Chondrocyte (in vitro differentiated cells): ENCODE measurements around the gene FADS1. TPM values are rescaled to one million over a fixed set of nuclear protein-coding genes. Genes with fewer than 3 reads are reported as not detected.
A peak's percentile ranks its signal among the peaks of the same experiment; 100 is the strongest.

Experiments used
- DNase-seq: peaks from one replicate; pipeline ENCODE4 v3.0.0; 2021; ENCODE audit warnings: mixed read lengths, low spot score
- H3K27ac Mint-ChIP-seq: one replicate; pipeline ENCODE4 v1.8.0; 2021; ENCODE audit warnings: mild to moderate bottlenecking, moderate library complexity, mixed read lengths; ENCODE audit not compliant: unreplicated experiment
- H3K27me3 Mint-ChIP-seq: 2 replicates; pipeline ENCODE4 v1.8.0; 2021; ENCODE audit warnings: low read depth, mixed read lengths
- H3K36me3 Mint-ChIP-seq: 2 replicates; pipeline ENCODE4 v1.8.0; 2021; ENCODE audit warnings: low read depth, mixed read lengths
- H3K4me1 Mint-ChIP-seq: 2 replicates; pipeline ENCODE4 v1.8.0; 2021; ENCODE audit warnings: low read depth, mild to moderate bottlenecking, mixed read lengths
- H3K4me3 Mint-ChIP-seq: one replicate; pipeline ENCODE4 v1.8.0; 2021; ENCODE audit warnings: mild to moderate bottlenecking, moderate library complexity, mixed read lengths; ENCODE audit not compliant: unreplicated experiment
- H3K9me3 Mint-ChIP-seq: 2 replicates; pipeline ENCODE4 v1.8.0; 2021; ENCODE audit warnings: low read depth, mixed read lengths
- total RNA-seq: library from RNA; stranded (reverse); gene quantifications from 3 replicates; pipeline ENCODE4 v1.2.1, GENCODE V29; 2021
- TF ChIP-seq, protein P1 (sequence below): fragments of 200-600 bp; sonication (generic); IDR thresholded peaks from 2 replicates; pipeline ENCODE4 v1.5.0; 2021; ENCODE audit warnings: antibody characterized with exemption, mild to moderate bottlenecking, moderate library complexity

FADS1 gene
- total RNA-seq, 1 donor from 2014 or later: 74.6 TPM

DNA sequence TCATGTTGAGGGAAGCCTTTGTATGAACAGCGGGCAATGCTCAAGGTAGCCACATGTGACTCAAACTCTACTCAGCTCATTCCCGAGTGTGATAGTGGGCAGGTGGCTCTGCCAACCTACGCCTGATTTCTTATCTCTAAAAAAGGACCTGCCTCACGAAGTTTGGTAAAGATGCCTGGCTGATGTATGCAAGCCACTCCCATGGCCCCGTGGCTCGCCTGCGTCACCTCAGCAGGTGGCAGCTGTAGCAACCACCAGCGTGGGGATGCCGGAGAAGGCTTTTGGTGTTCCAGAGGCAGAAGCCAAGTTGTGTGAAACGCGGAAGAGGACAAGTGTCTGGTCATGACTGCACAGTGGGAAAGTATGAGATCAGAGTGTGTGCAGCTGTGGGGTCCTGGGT lies 16.7 kb upstream of the FADS1 start:
- H3K27ac Mint-ChIP-seq: peak overlapping the region; percentile 95

DNA sequence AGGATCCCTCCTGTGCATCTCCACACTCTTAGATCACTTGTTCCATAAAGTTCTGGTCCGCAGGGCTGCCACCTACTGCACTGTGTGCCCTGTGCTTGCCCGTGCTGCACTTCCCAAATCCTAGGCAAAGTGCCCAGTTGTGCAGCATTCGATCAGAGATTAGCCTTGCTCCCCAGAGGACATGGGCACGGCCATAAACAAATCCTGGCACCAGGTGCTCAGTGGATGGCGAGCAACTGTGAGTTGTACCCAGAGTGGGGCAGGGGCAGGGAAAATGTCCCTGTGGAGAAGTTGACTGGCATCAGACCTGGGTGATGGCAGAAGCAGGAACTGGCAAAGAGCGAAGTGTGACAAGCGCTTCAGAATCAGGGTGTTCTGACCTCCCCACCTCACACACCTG lies 16.0 kb upstream of the FADS1 start:
- Mint-ChIP-seq H3K27ac (peak overlapping the region; percentile 27), H3K4me1 (peaks cover 64% of the 10 kb centered on the region), H3K36me3 (peaks cover 4% of the 10 kb centered on the region), H3K4me3 (no peak overlapping the region), H3K9me3 (no peaks in the 10 kb centered on the region), H3K27me3 (no peaks in the 10 kb centered on the region)
- TF ChIP-seq, protein P1, sequence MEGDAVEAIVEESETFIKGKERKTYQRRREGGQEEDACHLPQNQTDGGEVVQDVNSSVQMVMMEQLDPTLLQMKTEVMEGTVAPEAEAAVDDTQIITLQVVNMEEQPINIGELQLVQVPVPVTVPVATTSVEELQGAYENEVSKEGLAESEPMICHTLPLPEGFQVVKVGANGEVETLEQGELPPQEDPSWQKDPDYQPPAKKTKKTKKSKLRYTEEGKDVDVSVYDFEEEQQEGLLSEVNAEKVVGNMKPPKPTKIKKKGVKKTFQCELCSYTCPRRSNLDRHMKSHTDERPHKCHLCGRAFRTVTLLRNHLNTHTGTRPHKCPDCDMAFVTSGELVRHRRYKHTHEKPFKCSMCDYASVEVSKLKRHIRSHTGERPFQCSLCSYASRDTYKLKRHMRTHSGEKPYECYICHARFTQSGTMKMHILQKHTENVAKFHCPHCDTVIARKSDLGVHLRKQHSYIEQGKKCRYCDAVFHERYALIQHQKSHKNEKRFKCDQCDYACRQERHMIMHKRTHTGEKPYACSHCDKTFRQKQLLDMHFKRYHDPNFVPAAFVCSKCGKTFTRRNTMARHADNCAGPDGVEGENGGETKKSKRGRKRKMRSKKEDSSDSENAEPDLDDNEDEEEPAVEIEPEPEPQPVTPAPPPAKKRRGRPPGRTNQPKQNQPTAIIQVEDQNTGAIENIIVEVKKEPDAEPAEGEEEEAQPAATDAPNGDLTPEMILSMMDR: no peak
- no peak for DNase-seq

More for the DNA sequence above, 16.7 kb upstream of the FADS1 start:
- Mint-ChIP-seq H3K4me3 (no peak overlapping the region), H3K9me3 (no peaks in the 10 kb centered on the region), H3K27me3 (no peaks in the 10 kb centered on the region), H3K4me1 (peaks cover 64% of the 10 kb centered on the region), H3K36me3 (peaks cover 5% of the 10 kb centered on the region)
- TF ChIP-seq, protein P1: no peak
- DNase-seq: no peak

DNA sequence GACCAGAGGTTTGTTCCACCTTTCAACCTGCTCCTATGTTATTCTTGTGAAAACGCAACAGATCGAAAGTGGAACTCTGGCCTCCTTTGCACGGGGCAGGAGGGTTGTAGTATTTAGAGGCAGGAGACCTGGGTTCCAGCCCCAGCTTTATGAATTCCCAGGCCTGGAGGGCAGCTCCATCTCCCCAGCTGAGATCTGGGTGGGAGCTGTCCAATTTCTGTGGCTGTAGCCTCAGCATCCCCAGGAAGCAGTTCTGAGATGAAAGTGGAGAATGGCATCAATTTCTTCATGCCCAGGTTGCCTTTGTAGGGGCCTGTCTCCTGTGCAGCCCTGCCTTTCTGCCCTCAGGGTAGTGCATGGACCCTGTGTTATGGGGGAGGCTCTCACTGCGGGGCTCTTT lies 15.4 kb upstream of the FADS1 start:
- H3K4me3 Mint-ChIP-seq: peak overlapping the region; percentile 13
- peaks cover 66% of the 10 kb centered on the region for H3K4me1 Mint-ChIP-seq
- H3K36me3 Mint-ChIP-seq: peaks cover 4% of the 10 kb centered on the region
- no peaks in the 10 kb centered on the region for H3K27me3 Mint-ChIP-seq
- H3K27ac Mint-ChIP-seq: peak overlapping the region; percentile 33
- TF ChIP-seq, protein P1: no peak
- DNase-seq: no peak
- H3K9me3 Mint-ChIP-seq: no peaks in the 10 kb centered on the region

DNA sequence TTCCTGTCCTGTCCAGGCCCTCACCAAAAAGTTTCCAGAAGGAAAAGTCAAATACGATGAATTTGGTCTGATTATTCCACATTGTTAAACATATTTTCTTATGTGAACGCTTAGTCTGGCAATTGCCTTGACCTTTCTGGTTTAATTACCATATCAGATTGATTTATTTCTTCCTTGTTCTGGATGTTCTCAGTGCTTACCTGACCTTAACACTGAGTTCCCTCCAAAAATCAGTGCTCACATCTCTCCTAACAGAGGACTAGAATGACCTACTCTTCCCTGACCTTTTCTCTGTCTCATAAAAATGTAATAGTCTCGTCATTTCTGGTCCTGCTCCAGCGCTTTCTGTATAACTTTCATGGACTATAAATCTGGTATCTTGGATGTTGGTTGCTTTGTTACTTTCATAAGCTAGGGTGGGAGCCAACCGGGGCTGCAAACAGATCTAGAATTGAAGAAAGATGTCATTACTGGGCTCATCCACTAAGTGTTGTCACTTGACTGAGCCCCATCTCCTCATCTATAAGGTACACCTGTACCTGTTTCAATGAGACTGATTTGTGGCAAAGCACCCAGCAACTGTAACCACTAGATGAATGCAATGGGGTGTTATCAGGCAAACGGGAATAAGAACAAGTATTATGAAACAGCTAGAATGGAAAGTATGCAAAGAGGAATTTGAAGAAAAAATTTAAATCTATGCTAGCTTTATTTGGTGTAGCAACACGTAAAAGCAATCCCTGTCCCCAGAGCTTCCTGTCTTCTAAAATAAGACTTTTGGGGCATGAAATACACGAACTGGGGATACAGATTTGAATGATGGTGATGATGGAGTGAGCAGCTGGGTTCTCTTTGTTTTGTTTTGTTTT lies 13.7 kb upstream of the FADS1 start:
- peaks cover 4% of the 10 kb centered on the region for H3K36me3 Mint-ChIP-seq
- no peaks in the 10 kb centered on the region for H3K27me3 Mint-ChIP-seq
- no peak for DNase-seq
- TF ChIP-seq, protein P1: no peak
- H3K27ac Mint-ChIP-seq: peak overlapping the region; percentile 86
- no peaks in the 10 kb centered on the region for H3K9me3 Mint-ChIP-seq
- H3K4me1 Mint-ChIP-seq: peaks cover 67% of the 10 kb centered on the region
- H3K4me3 Mint-ChIP-seq: peak overlapping the region; percentile 90

DNA sequence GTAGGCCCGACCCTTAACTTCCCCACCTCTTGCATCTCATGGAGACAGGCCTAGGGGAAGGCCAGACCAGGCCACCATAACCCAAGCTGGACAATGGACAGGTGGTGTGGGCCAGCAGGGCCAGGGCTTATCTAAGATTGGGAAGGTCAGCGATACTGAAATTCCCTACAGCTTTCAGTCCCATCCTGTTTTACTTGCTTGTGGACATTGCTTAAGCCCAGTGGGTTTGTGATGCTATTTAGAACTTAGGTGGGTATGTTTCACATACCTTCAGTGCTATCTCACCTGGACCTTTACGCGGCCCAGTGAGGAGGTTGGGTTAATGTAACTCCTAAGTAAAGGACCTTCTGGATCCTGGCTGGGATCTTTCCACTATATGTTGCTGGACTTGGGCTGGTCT lies 13.0 kb upstream of the FADS1 start:
- Mint-ChIP-seq H3K36me3 (peaks cover 4% of the 10 kb centered on the region), H3K27ac (peak overlapping the region; percentile 90), H3K9me3 (no peaks in the 10 kb centered on the region), H3K4me1 (peaks cover 61% of the 10 kb centered on the region), H3K27me3 (no peaks in the 10 kb centered on the region), H3K4me3 (peak overlapping the region; percentile 90)
- TF ChIP-seq, protein P1: no peak
- DNase-seq: no peak
